HG03571 (cell line): ENCODE data around the gene MIX23.

Experiments
- ATAC-seq: cut with Tn5 transposase; IDR thresholded peaks from one replicate; pipeline ENCODE4 v1.9.1; 2021; ENCODE audit not compliant: unreplicated experiment

MIX23 gene

GRCh38 chr3:122392868-122393844, 10.1 kb upstream of the MIX23 start:
- no peak for ATAC-seq

- no peak for ATAC-seq
These were observed 8.8 kb upstream of the MIX23 start for GRCh38 chr3:122391681-122392446.

GRCh38 chr3:122390665-122391064, 7.6 kb upstream of the MIX23 start:
- ATAC-seq = no peak

GRCh38 chr3:122389892-122390291, 6.9 kb upstream of the MIX23 start:
- no peak for ATAC-seq

- ATAC-seq = no peak
These were observed 6.2 kb upstream of the MIX23 start for GRCh38 chr3:122389197-122389596.

- no peak for ATAC-seq
These were observed 4.7 kb upstream of the MIX23 start for GRCh38 chr3:122387709-122388108.

GRCh38 chr3:122383771-122384697, 1.0 kb upstream of the MIX23 start, which contains the start of gene FAM162A:
TSS of gene FAM162A (plus strand) at chr3:122384182. CDS start at chr3:122384266, 84 bp downstream.
- ATAC-seq = peak; percentile 93

- ATAC-seq = no peak
These were observed 5.1 kb downstream of the MIX23 start for GRCh38 chr3:122377975-122378374.

GRCh38 chr3:122374034-122374433, 9.0 kb downstream of the MIX23 start:
- no peak for ATAC-seq

- no peak for ATAC-seq
These were observed 16.7 kb downstream of the MIX23 start for GRCh38 chr3:122366379-122366749.

GRCh38 chr3:122365582-122366378, 17.3 kb downstream of the MIX23 start:
- ATAC-seq = peak; percentile 51

GRCh38 chr3:122365073-122365472, 18.0 kb downstream of the MIX23 start:
- peak; percentile 40 for ATAC-seq

- ATAC-seq = no peak
These were observed 18.5 kb downstream of the MIX23 start for GRCh38 chr3:122364490-122364889.

GRCh38 chr3:122362026-122362425, 21.0 kb downstream of the MIX23 start:
- no peak for ATAC-seq

- ATAC-seq = no peak
These were observed 24.4 kb downstream of the MIX23 start for GRCh38 chr3:122358703-122359032.

- no peak for ATAC-seq
These were observed 25.0 kb downstream of the MIX23 start for GRCh38 chr3:122357828-122358702.

GRCh38 chr3:122356402-122356801, 26.6 kb downstream of the MIX23 start:
- no peak for ATAC-seq

GRCh38 chr3:122355612-122356011, 27.4 kb downstream of the MIX23 start:
- no peak for ATAC-seq

GRCh38 chr3:122353893-122354401, 29.1 kb downstream of the MIX23 start:
- ATAC-seq = no peak
